Measurements from ENCODE around the gene CACNG8. TPM values are rescaled to one million over a fixed set of nuclear protein-coding genes. Genes with fewer than 3 reads are reported as not detected.

CACNG8 gene
- total and polyA plus RNA-seq, 12 donors = 0.03 to 0.31 (median 0.14) TPM; not detected in 1

GRCh38 chr19:53958168-53958571 is 4.6 kb upstream of the CACNG8 start:
- no peaks in the 10 kb centered on the region for H3K36me3 ChIP-seq
- ATAC-seq (no peak), DNase-seq (no peak)
- H3K4me3 ChIP-seq = no peak overlapping the region
- intact Hi-C loops (cut with DNase I) = no loop called here
- no peak for TF ChIP-seq CTCF (IDR thresholded peaks at IDR 0.05)
- peaks cover 14 to 92% (median 90%) of the 10 kb centered on the region in 7 donors for H3K27me3 ChIP-seq
- H3K27ac ChIP-seq = no peak overlapping the region
- H3K9me3 ChIP-seq = peaks cover 0 to 8% (median 0%) of the 10 kb centered on the region in 11 donors
- 1 to 3% methylated on average over 14 of the region's 14 CpGs for whole genome bisulfite sequencing, 2 donors
- H3K4me1 ChIP-seq = no peaks in the 10 kb centered on the region

GRCh38 chr19:53958823-53959757 is 3.6 kb upstream of the CACNG8 start:
- no peak overlapping the region for H3K27ac ChIP-seq
- H3K36me3 ChIP-seq = no peaks in the 10 kb centered on the region
- peaks cover 0 to under 1% (median 0%) of the 10 kb centered on the region in 9 donors for H3K4me1 ChIP-seq
- H3K4me3 ChIP-seq = no peak overlapping the region
- DNase-seq (no peak), ATAC-seq (no peak)
- H3K9me3 ChIP-seq = no peaks in the 10 kb centered on the region
- H3K27me3 ChIP-seq = peaks cover 17 to 94% (median 90%) of the 10 kb centered on the region in 7 donors
- intact Hi-C loops (cut with DNase I) = no loop called here
- 1 to 3% methylated on average over 22 of the region's 22 CpGs for WGBS, 2 donors
- TF ChIP-seq CTCF (IDR thresholded peaks at IDR 0.05) = no peak

- intact Hi-C loops (cut with DNase I) = loop anchor here in 1 of 10 donors (5.0 kb wide), 1 partner anchor 1582 kb away; no protein-coding TSS in a partner anchor
- no peak for DNase-seq
- ATAC-seq = no peak
- WGBS, 2 donors = 7 to 11% methylated on average over 10 of the region's 10 CpGs
- H3K36me3 ChIP-seq = no peaks in the 10 kb centered on the region
- peaks cover 0 to 11% (median 0%) of the 10 kb centered on the region in 9 donors for H3K4me1 ChIP-seq
- no peak overlapping the region for H3K4me3 ChIP-seq
- no peaks in the 10 kb centered on the region for H3K9me3 ChIP-seq
- no peak for TF ChIP-seq CTCF (IDR thresholded peaks at IDR 0.05)
- no peak overlapping the region for H3K27ac ChIP-seq
- peaks cover 17 to 96% (median 88%) of the 10 kb centered on the region in 7 donors for H3K27me3 ChIP-seq
Observed at GRCh38 chr19:53960187-53960586, 2.5 kb upstream of the CACNG8 start.

- DNase-seq (no peak), ATAC-seq (no peak)
- Histone ChIP-seq H3K27ac (no peak overlapping the region), H3K4me3 (no peak overlapping the region), H3K4me1 (peaks cover 0 to 14% (median 0%) of the 10 kb centered on the region in 9 donors), H3K27me3 (peaks cover 17 to 96% (median 83%) of the 10 kb centered on the region in 7 donors), H3K9me3 (no peaks in the 10 kb centered on the region), H3K36me3 (no peaks in the 10 kb centered on the region)
- TF ChIP-seq CTCF (IDR thresholded peaks at IDR 0.05) = no peak
- intact Hi-C loops (cut with DNase I) = loop anchor here in 1 of 10 donors (5.0 kb wide), 1 partner anchor 1581 kb away; no protein-coding TSS in a partner anchor
- WGBS, 2 donors = 6 to 10% methylated on average over 8 of the region's 8 CpGs
Observed at GRCh38 chr19:53960886-53961285, 1.9 kb upstream of the CACNG8 start.
